Cortex of kidney (tissue), 1 donor: ENCODE measurements around the gene GUCY1B1.
"Not testable (repeated sequence)": the region's sequence is repeated elsewhere in the genome, so short reads cannot be mapped to it uniquely, and the experiment has no call there.

ENCODE experiments used
- DNase-seq: peaks from one replicate; lab custom pipeline; 2025; lab: John Stamatoyannopoulos, UW

Gene GUCY1B1

GRCh38 chr4:155761916-155762315, 3.1 kb downstream of the GUCY1B1 start:
- DNase-seq, result no peak

- no peak for DNase-seq
Measured at GRCh38 chr4:155762334-155762733, 3.5 kb downstream of the GUCY1B1 start.

GRCh38 chr4:155763551-155763950, 4.7 kb downstream of the GUCY1B1 start:
- DNase-seq, result no peak

GRCh38 chr4:155765149-155765548, 6.3 kb downstream of the GUCY1B1 start:
- DNase-seq, result no peak

GRCh38 chr4:155766622-155767021, 7.8 kb downstream of the GUCY1B1 start:
- DNase-seq, result no peak

GRCh38 chr4:155768370-155768769, 9.5 kb downstream of the GUCY1B1 start:
- no peak for DNase-seq

GRCh38 chr4:155769090-155769489, 10.3 kb downstream of the GUCY1B1 start:
- DNase-seq, result no peak

GRCh38 chr4:155772459-155773195, 13.8 kb downstream of the GUCY1B1 start:
- DNase-seq, result no peak

GRCh38 chr4:155773196-155773800, 14.5 kb downstream of the GUCY1B1 start:
- no peak for DNase-seq

- DNase-seq, result no peak
Measured at GRCh38 chr4:155774033-155774432, 15.2 kb downstream of the GUCY1B1 start.

- no peak for DNase-seq
Measured at GRCh38 chr4:155777971-155778735, 19.3 kb downstream of the GUCY1B1 start.

GRCh38 chr4:155780775-155781174, 22.0 kb downstream of the GUCY1B1 start:
- no peak for DNase-seq

- no peak for DNase-seq
Measured at GRCh38 chr4:155781249-155781831, 22.5 kb downstream of the GUCY1B1 start.

- no peak for DNase-seq
Measured at GRCh38 chr4:155784637-155785036, 25.8 kb downstream of the GUCY1B1 start.

- no peak for DNase-seq
Measured at GRCh38 chr4:155785828-155786227, 27.0 kb downstream of the GUCY1B1 start.

- no peak for DNase-seq
Measured at GRCh38 chr4:155787113-155787710, 28.4 kb downstream of the GUCY1B1 start.

GRCh38 chr4:155789391-155789790, 30.6 kb downstream of the GUCY1B1 start:
- DNase-seq, result no peak

- no peak for DNase-seq
Measured at GRCh38 chr4:155789982-155790381, 31.2 kb downstream of the GUCY1B1 start.

GRCh38 chr4:155794589-155795236, 35.9 kb downstream of the GUCY1B1 start:
- no peak for DNase-seq

- DNase-seq, result no peak
Measured at GRCh38 chr4:155795991-155796390, 37.2 kb downstream of the GUCY1B1 start.

- DNase-seq, result not testable (repeated sequence)
Measured at GRCh38 chr4:155797581-155797980, 38.8 kb downstream of the GUCY1B1 start.
